GM18517 (cell line): ENCODE results near the gene GJB6.
A peak's percentile ranks its signal among the peaks of the same experiment; 100 is the strongest.

Experiments
- ATAC-seq: cut with Tn5 transposase; IDR thresholded peaks from one replicate; pipeline ENCODE4 v1.9.1; 2021; ENCODE audit warnings: mild to moderate bottlenecking, moderate library complexity; ENCODE audit not compliant: unreplicated experiment

GJB6 gene

DNA sequence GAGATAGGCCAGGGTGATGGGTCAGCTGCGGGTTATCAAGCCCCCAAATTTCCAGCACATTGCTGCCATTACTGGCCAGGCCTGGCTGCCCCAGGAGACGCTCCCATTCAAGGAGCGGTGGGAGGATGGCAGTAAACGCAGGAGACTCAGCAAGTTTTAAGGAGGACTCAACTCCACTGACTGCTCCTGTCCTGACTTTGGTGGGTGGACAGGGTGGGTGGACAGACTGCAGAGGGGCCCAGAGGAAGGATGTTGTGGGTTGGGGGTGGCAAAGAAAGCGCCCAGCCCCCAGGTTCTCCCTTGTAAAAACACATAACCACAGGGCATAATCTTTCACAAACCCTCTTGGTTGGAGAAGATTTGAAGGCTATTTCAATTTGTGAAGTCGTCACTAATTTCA lies 4.4 kb downstream of the GJB6 start:
- ATAC-seq, result no peak

DNA sequence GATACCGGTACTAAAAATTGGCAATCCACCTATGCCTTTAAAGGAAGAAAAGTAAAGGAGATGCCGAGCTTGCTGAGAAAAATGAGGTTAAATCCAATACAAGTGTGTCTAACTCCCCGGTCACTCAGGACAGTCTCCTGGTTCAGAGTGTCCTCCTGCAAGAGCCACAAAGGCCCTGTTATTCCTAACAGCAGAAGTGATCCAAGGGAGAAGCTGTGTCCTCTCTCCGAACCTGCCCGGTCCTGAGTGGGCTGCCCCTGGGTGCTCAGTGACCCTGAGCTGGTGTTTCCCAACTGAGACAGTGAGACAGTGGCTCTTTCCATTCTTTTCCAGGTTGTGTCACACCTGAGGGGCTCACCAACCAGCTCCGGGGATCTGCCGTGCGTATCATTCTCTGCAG lies 4.8 kb downstream of the GJB6 start:
- ATAC-seq, result no peak

DNA sequence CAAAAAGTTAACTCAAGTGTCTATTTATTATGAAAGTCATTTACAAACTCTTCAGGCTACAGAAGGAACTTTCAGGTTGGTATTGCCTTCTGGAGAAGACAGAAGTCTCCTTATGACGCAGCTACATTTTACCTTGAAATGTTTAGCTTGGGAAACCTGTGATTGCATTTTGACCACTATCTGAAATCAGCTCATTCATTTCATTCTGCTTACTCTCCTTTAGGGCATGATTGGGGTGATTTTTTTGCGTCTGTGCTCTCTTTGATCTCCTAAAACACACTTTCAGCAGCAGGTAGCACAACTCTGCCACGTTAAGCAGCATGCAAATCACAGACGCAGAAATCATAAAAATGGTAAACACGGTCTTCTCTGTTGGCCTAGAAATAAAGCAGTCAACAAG lies 9.6 kb downstream of the GJB6 start:
- ATAC-seq, result no peak

DNA sequence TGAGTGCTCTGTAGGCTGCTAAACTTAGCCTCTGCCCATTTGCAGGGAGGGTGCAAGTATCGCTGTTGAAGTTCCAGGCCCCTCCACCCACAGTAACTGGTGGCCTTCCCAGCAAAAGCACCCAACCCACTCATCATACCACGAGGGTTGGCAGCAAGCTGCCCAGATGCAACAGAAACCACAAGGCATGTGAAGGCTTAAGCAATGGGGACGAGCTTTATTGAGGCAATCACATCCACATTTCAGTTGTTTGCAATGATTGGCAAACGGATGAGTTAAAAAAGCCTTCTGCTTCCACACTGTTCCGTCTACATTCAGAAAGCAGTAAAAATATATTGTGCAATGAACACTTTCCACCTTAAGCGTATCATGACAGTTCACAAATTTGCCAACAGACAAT lies 10.3 kb downstream of the GJB6 start:
- no peak for ATAC-seq

DNA sequence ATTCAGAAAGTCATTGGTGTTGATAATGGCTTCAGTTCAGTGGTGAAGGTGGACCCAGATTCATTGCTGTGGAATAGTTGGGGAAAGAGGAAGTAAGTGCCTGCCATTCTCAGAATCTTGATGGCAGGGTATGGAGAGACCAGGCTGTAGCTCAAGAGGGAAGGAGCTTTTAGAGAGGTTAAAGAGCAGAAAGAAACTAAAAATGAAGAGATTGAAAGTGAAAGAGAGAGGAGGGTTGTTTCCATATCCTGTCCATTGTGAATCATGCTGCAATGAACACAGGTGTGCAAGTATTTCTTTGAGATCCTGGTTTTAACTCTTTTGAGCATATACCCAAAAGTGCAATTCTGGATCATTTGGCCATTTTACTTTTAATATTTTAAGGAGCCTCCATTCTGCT lies 12.5 kb downstream of the GJB6 start:
- peak; percentile 100 for ATAC-seq

DNA sequence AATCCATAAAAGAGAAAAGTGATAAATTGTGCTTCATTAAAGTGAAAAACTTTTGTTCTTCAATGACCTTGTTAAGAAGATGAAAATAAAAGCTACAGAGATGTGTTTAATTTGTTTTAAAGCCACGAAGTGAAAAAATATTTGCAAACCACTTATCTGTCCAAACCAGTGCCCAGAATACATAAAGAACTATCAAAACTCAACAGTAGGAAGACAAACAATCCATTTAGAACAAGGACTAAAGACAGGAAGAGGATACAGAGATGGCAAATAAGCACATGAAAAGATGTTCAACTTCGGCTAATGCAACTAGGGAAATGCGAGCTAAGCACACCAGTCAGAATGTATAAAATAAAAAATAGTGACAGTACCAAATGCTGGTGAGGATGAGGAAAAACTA lies 15.0 kb downstream of the GJB6 start:
- no peak for ATAC-seq

DNA sequence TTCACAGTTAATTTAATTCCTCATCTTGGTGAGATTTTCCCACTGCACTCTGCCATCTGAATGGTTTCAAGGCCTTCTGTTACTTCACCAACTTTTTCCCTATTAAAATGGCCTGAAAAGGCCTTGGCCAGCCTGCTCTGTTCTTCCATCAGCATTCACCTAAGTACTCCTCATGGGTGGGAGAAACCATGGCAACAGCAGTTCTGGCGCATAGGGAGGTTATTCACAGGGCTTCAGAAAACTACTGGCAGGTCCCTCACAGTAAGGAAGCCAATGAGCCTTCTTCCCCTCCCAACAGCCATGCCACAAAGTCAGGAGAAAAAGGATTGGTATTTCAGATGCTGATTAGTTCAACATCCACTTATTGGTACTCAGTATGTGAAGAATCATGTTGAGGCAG lies 22.2 kb downstream of the GJB6 start:
- no peak for ATAC-seq

DNA sequence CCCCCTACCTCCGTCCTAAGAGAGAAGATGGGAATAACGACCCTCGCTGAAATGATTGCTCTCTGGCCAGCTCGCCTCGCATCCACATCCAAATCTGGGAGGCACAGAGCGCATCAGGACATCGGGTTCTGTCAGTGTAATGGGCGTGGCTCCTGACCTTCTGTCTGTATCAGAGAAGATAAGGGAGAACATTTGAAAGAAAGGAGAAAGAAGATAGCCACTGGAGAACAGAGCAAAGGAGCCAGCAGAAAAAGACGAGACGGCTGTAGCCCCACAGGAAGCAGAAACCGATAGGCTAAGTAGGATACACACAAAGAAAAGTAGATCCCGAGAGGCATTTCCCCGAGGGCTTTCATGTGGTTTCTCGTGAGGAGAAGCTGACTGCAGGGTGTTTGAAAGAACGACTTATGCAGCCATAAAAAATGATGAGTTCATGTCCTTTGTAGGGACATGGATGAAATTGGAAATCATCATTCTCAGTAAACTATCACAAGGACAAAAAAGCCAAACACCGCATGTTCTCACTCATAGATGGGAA lies 25.4 kb downstream of the GJB6 start:
- no peak for ATAC-seq

DNA sequence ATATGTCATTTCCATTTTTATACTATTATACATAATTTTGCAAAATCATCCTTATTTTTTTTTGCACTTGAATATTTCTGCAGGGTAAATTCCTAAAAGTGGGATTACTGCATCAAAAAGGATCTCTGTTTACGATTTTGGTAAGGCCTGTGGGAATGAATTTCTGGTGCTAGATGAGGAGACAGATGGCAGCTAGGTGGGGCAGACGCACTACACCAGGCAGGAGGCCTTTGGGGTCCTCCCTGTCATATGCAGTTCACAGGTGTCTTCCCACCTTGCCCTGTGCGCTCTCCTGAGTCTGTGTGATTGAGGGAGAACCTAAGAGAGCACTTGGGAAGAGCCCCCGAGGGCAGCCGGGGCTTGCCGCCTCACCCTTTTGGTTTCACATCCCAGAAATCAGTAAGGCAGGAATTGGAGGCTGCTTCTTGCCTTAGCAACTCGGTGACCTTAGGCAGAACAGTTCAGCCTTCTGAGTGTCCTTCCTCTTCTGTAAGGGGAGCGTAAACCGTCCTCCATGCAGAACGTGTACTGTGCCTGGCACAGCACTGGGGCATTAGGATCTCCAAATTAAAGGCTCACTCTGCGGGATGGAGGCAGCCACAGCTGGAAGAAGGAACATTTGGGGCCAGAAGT lies 25.9 kb downstream of the GJB6 start:
- ATAC-seq, result no peak

DNA sequence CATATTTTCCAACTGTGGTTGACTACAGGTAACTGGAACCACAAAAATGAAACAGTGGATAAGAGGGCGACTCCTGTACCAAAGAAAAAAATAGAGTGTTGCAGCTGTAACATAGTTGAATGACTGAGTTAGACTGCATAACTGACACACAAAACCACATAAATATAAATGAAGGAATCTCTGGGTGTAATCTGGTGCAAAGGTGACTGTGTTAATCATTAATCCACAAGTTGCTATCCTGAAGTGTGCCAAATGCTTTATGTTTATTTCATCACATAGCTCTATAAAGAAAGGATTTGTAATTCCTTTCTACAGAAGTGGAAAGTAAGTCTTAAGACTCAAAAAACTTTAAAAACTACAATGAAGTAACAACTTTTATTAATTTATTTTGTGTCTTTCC lies 33.3 kb downstream of the GJB6 start:
- no peak for ATAC-seq

DNA sequence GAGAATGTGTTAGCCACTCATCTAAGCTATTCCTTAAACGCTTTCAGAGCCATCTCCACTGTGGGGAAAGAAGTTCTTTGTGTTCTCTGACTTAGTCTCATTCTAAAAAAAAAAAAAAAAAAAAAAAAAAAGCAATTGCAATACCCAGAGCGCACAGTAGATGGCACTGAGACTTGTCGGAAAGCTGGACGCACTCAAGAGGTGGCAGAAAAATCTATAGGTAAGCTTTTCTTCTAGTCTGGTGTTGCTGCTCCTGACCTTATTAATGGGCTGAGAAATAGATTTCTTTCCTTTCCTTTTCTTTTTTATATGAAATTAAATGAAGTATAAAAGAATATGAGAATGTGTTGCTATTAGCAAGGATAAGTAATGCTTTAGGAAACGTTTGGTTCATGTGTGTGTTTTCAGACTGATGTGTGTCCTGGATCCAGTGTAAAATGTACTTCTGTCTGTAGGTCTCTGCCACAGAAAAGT lies 34.7 kb downstream of the GJB6 start:
- no peak for ATAC-seq

DNA sequence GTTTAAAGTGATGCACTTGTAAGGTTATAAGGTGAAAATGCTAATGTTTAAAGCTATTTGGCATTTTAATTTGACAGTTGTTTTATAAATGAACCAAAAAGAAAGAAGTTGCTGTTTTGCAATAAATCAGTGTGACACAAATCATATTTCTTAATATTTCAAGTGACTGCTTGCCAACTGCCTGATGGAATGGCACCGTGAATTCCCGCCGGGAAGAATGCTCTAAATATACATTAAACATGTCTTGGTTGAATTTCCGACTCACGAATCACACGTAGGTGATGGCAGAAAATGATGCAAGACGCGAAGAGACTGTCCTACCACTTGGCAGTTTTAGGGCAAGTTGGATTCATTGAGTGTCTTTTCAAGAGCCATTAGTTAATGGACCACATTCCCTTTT lies 36.3 kb downstream of the GJB6 start:
- no peak for ATAC-seq

DNA sequence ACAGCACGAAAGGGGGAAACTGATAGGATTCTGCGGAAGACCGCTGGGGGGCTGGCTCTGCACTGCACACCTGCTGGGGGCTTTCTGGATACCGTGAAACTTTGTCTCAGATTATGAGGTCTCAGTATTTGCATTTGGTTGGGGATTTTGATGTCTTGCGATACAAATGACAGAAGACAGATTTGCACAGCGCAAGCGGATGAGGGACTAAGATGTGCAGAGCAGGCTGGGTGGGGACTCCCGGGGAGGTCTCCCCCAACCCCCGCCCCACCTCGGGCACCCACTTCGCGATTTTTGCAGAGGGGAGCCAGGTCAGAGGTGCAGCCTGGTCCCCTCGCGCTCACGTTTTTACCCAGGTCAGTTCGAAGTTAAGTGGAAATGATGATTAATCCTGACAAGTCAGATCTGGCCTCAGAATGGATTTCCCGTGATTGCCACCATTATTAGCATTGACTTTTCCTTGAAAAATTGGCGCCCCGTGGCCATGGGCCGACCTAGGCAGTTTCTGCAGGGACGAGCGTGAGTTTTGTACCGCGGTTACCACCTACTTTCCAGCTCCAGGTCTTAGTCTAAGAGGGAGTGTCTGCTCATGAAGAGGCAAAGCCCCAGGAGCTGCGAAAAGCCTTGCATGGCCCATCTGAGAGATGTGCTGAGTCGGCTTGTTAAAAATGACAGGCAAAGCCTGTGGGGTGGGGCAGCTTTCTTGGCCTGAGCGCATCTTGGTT lies 38.0 kb downstream of the GJB6 start:
- no peak for ATAC-seq

DNA sequence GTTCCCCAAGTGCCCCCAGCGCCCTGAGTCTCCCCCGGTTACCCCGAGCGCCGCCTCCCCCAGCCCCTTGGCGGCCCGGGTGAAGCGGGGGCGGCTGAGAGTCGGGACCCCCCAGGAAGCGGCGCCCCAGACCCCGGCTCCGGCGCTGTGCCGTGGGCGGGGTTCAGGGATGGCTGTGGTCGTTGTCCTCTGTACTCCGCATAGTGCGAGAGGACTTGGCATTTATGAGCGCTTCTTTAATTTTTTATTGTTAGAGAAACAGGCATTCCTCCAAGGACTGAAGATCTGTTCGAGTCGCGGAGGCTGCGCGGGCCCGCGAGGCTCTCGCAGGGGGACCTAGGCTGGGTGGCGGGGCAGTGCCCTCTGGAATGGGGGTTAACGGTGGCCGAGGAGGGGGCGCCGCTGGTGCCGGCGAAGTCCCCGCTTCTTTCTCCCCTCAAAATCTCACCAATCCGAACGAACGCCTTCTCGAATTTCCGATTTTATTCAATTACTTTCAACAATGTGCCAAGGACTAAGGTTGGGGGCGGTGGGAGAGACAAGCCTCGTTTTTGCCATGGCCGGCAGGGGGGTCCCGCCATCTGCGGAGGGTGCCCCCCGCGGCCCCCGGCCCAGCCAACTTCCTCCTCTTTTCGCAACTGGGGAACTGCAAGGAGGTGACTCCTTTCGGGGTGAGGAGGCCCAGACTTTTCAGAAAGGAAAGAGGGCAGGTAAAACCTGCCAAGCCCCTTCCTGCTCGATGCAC lies 38.8 kb downstream of the GJB6 start:
- no peak for ATAC-seq

DNA sequence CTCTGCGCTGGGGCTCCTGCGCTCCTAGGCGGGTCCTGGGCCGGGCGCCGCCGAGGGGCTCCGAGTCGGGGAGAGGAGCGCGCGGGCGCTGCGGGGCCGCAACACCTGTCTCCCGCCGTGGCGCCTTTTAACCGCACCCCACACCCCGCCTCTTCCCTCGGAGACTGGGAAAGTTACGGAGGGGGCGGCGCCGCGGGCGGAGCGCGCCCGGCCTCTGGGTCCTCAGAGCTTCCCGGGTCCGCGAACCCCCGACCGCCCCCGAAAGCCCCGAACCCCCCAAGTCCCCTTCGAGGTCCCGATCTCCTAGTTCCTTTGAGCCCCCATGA lies 39.3 kb downstream of the GJB6 start, which contains the start of gene GJB2:
GJB2 (minus strand) TSS at position 103 of the 326 bp plus-strand sequence. CDS start 3,357 bp downstream, outside the sequence.
- no peak for ATAC-seq

DNA sequence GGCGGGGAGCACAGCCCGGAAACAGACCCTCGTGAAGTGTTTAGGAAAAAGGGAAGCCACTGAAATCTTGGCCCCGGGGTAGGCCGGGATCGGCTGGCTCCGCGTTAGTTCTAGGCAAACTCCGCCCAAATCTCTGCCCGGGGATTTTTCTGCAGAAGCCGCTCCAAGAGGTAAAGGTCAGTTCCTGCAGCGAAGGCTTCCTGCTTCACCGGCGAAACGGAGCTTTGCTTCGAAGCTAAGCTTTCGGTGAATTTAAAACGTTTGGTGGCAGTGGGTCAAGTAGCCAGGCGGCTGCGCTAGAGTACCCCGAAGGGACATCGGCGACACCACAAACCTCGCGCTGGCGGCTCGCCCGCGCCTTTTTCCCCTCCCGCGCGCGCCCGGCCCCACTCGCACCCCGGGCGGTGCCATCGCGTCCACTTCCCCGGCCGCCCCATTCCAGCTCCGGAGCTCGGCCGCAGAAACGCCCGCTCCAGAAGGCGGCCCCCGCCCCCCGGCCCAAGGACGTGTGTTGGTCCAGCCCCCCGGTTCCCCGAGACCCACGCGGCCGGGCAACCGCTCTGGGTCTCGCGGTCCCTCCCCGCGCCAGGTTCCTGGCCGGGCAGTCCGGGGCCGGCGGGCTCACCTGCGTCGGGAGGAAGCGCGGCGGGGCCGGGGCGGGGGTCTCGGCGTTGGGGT lies 39.8 kb downstream of the GJB6 start:
- no peak for ATAC-seq

DNA sequence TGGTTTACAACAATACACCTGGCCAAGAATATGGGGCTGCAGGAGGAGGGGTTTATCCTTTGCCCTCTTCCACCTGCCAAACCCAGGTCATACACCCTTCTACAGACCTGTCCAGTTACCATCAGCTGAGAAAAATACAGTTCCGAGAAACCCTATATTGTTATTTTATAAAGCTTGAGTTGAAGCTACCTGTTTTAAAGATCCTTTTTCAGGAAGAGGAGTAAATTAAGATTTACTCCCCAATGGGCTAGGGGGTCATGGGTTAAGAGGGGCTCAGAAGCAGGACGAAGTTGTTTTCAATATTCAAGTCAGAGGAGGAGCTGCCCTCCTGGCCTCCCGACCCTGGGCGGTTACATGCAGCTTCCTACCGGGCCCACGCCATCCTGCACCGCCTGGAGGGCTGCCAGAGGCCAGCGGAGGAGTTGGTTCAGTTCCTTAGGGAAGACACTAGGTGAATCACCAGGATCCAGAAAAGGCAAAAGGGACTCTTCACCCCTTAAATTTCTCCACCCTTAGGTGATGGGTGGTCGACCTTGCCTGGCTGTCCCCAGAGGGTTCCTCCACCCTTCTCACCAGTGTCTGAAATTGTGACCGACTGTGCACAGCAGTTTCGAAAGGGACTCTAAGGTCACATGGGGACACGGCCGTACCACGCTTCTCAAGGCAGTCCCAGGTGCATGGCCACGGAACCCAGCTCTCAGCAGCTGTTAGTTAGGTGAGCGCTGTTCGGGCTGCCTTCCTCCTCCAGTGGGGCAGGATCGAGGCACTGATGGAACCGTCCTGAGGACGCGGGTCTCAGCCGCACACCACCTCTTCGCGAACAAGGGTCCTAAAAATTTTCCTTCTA lies 40.6 kb downstream of the GJB6 start:
- ATAC-seq, result no peak

DNA sequence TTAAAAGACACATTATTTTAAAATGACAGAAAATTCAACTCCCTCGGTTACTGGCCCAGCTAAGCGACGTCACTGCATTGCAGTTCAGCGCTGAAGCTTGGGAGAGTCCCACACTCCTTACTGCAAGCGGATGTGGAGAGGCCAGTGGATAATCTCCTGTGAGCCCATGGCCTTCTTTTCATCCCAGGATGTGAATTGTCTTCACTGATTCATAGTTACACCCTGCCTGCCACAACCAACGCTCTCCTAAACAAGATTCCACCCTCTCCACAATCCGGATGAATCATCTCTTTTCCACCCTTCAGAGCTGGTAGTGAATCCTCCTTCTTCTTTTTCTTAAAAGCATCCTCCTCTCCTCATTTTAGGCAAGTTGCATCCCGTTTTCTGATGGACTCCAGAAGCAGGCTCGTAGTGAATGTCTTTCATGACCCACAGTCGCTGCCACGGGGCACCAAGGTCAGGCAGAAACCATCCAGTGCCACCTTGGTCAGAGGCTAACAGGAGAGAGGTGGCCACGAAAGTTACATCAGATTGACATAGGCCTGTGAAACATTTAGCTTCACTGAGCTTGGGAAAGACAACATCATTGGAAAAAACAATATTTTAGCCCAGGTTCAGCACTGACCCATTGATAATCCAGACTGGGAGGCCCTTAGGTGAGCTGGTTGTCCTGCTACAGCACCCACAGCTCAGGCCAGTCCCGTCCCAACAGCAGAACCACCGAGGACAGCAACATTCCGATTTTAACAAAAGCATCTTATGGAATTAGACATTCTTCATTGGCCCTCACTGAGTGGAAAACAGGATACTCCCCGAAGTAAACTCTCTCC lies 41.4 kb downstream of the GJB6 start:
- no peak for ATAC-seq

DNA sequence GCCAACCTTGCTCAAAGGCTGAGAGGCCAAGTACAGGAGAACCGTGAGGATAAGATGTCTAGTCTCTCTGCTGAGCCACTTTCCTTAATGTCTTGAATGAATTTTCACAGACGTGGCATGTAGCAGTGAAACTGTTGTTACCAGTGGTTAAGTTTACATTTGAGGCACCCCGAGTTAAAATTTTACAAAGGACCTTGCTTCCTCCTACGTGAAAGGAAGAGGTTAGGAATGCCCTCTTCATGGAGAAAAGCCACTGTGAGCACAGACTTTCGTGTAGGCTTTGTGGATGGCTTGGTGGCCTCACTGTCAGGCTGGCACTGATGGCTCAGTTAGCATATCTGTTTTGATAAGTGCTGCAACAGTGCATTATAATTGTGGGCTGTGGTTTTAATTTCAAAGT lies 42.0 kb downstream of the GJB6 start:
- no peak for ATAC-seq
